Hepatocyte (in vitro differentiated cells): ENCODE data around the gene NAT14.

Experiments used
- CTCF ChIP-seq: fragments of 200-600 bp; sonication (generic); IDR thresholded peaks from 2 replicates; pipeline ENCODE4 v1.5.1; 2016; ENCODE audit warnings: antibody characterized with exemption, mild to moderate bottlenecking; ENCODE audit not compliant: poor library complexity
- EZH2 ChIP-seq: fragments of 200-600 bp; sonication (generic); IDR thresholded peaks from 2 replicates; pipeline ENCODE4 v1.6.1; 2016; ENCODE audit warnings: antibody characterized with exemption, mild to moderate bottlenecking, borderline replicate concordance
- EZH2phosphoT487 ChIP-seq: fragments of 200-600 bp; sonication (generic); IDR thresholded peaks from one replicate; pipeline ENCODE4 v1.6.1; 2018; ENCODE audit warnings: antibody characterized with exemption, mild to moderate bottlenecking, low read depth, moderate library complexity; ENCODE audit not compliant: unreplicated experiment, severe bottlenecking

GRCh38 chr19:55530996-55531395, 46.0 kb downstream of the NAT14 start:
- TF ChIP-seq EZH2phosphoT487, result no peak
- no peak for TF ChIP-seq CTCF
- TF ChIP-seq EZH2, result no peak
